Measurements from ENCODE around the gene NRL. TPM values are rescaled to one million over a fixed set of nuclear protein-coding genes. Genes with fewer than 3 reads are reported as not detected.
A peak's percentile ranks its signal among the peaks of the same experiment; 100 is the strongest.

Gene NRL
- total and polyA plus RNA-seq, 10 of the 15 experiments (the other 5 are each of a cell fraction or from before 2014, with no cell fraction given): 0.11 to 4.4 (median 2.2) TPM

- peak overlapping the region; percentile 82; the same call in 1 of the 2 replicates for H3K4me3 ChIP-seq
- no peaks in the 10 kb centered on the region; the same call in 2 of the 3 replicates for H3K9me3 ChIP-seq (replicated peaks; ENCODE audit: control insufficient read depth, insufficient read depth, low read length)
- no peak overlapping the region for H3K27ac ChIP-seq (ENCODE audit: control insufficient read depth, insufficient read depth)
- FAIRE-seq (no peak), DNase-seq (ENCODE audit: low read depth, low spot score) (no peak), ATAC-seq (no peak)
- no peak overlapping the region for H3K9ac ChIP-seq (ENCODE audit: control insufficient read depth, insufficient read depth, low read length)
- no TSS peak for BruUV-seq (replicated peaks)
- no peak overlapping the region for H2AFZ ChIP-seq (ENCODE audit: control insufficient read depth, low read depth, low read length)
- ChIA-PET CTCF (interaction anchor here (1.1 to 8.2 kb wide), 4 partner anchors 9 to 92 kb away, joined by 3 to 63 read pairs (median 6); partner anchors contain the start of gene IRF9), POLR2A (interaction anchor here (0.6 to 5.8 kb wide), 7 partner anchors 8 to 1087 kb away, joined by 3 to 99 read pairs (median 21); partner anchors contain the start of genes DCAF11, EMC9, IRF9 and NRL), RAD21 (ENCODE audit: unreplicated experiment) (interaction anchor here (0.8 to 3.8 kb wide), 4 partner anchors 12 to 35 kb away, joined by 3 to 37 read pairs (median 3); partner anchors contain the start of genes DCAF11, IRF9, NRL and PSME1), SMC1A (ENCODE audit: uncharacterized antibody, unreplicated experiment) (interaction anchor here (1.0 to 4.8 kb wide), 7 partner anchors 12 to 63 kb away, joined by 3 to 54 read pairs (median 7); partner anchors contain the start of genes DCAF11, IRF9 and NRL)
- intact Hi-C loops (cut with micrococcal nuclease; ENCODE audit: unreplicated experiment): loop anchor here (5.0 kb wide), 1 partner anchor 148 kb away; the partner anchor contains the start of genes DHRS1 and NOP9
- H3K36me3 ChIP-seq (ENCODE audit: control insufficient read depth in 2 of 2, insufficient read depth in 2 of 2, low read length in 1 of 2): peaks cover 18 to 24% of the 10 kb centered on the region in 2 experiments; a peak in 3 of 4 replicates
- 96% methylated on average over 3 of the region's 3 CpGs for WGBS (ENCODE audit: insufficient coverage, insufficient replicate concordance, low lambda C conversion rate, missing lambda C conversion rate)
- H3K79me2 ChIP-seq (ENCODE audit: control insufficient read depth, insufficient read depth, low read length): peaks cover 49% of the 10 kb centered on the region
- TF ChIP-seq TAF1 (IDR thresholded peaks at IDR 0.05; ENCODE audit: borderline replicate concordance, low read depth, low read length): no peak
- peak; percentile 32; the same call in 1 of the 2 replicates for TF ChIP-seq POLR2AphosphoS5 (IDR thresholded peaks at IDR 0.05; ENCODE audit: low read length)
- TF ChIP-seq MYB (IDR thresholded peaks at IDR 0.05; ENCODE audit: borderline replicate concordance, low read depth, low read length): no peak
- in situ Hi-C loops (cut with MboI): no loop called here
- H4K20me1 ChIP-seq (ENCODE audit: control insufficient read depth, insufficient read depth): no peaks in the 10 kb centered on the region
- no peaks in the 10 kb centered on the region for H3K27me3 ChIP-seq (replicated peaks in 1 of 2; ENCODE audit: control insufficient read depth in 2 of 2, insufficient read depth in 2 of 2, low read length in 1 of 2)
- peaks cover 4% of the 10 kb centered on the region; the same call in 1 of the 2 replicates for H3K4me1 ChIP-seq (ENCODE audit: control insufficient read depth, insufficient read depth, low read length)
- peak overlapping the region; percentile 23; the same call in 1 of the 2 replicates for H3K4me2 ChIP-seq (ENCODE audit: control insufficient read depth, insufficient read depth)
Observed at GRCh38 chr14:24149302-24149969, 34.7 kb upstream of the NRL start.

All from GM12878 (cell line).